ENCODE results near the gene OR1S1. TPM values are rescaled to one million over a fixed set of nuclear protein-coding genes. Genes with fewer than 3 reads are reported as not detected.

Gene OR1S1
- total and polyA plus RNA-seq, 8 donors = not detected

GRCh38 chr11:58222721-58223120 lies 10.2 kb downstream of the OR1S1 start:
- no peaks in the 10 kb centered on the region for H3K9me3 ChIP-seq
- no peak overlapping the region for H3K4me3 ChIP-seq
- no peak for DNase-seq
- ATAC-seq = no peak
- no peaks in the 10 kb centered on the region for H3K27me3 ChIP-seq
- TF ChIP-seq CTCF (IDR thresholded peaks at IDR 0.05) = no peak
- H3K4me1 ChIP-seq = no peaks in the 10 kb centered on the region
- no peak overlapping the region for H3K27ac ChIP-seq
- H3K36me3 ChIP-seq = no peaks in the 10 kb centered on the region
- intact Hi-C loops (cut with DNase I) = no loop called here

GRCh38 chr11:58227956-58228615 lies 15.6 kb downstream of the OR1S1 start:
- H3K27me3 ChIP-seq = no peaks in the 10 kb centered on the region
- no peak for TF ChIP-seq CTCF (IDR thresholded peaks at IDR 0.05)
- no peak for ATAC-seq

GRCh38 chr11:58243954-58244353 lies 31.4 kb downstream of the OR1S1 start:
- H3K9me3 ChIP-seq = peaks cover 0 to 27% of the 10 kb centered on the region in 2 donors
- no peak for ATAC-seq
- intact Hi-C loops (cut with DNase I) = no loop called here
- no peak for DNase-seq
- no peaks in the 10 kb centered on the region for H3K4me1 ChIP-seq
- H3K4me3 ChIP-seq = no peak overlapping the region
- no peak for TF ChIP-seq CTCF (IDR thresholded peaks at IDR 0.05)
- H3K27me3 ChIP-seq = no peaks in the 10 kb centered on the region
- no peak overlapping the region for H3K27ac ChIP-seq
- H3K36me3 ChIP-seq = no peaks in the 10 kb centered on the region

More at GRCh38 chr11:58227956-58228615, 15.6 kb downstream of the OR1S1 start:
- intact Hi-C loops (cut with DNase I) = no loop called here
- H3K4me3 ChIP-seq = no peak overlapping the region
- H3K36me3 ChIP-seq = no peaks in the 10 kb centered on the region
- H3K9me3 ChIP-seq = no peaks in the 10 kb centered on the region
- peak in 1 of 4 donors; percentile 65 for DNase-seq
- no peaks in the 10 kb centered on the region for H3K4me1 ChIP-seq
- no peak overlapping the region for H3K27ac ChIP-seq

GRCh38 chr11:58254936-58255335 lies 42.4 kb downstream of the OR1S1 start:
- H3K36me3 ChIP-seq = no peaks in the 10 kb centered on the region
- intact Hi-C loops (cut with DNase I) = no loop called here
- no peak overlapping the region for H3K4me3 ChIP-seq
- DNase-seq (no peak), ATAC-seq (no peak)
- H3K27me3 ChIP-seq = no peaks in the 10 kb centered on the region
- H3K4me1 ChIP-seq = no peaks in the 10 kb centered on the region
- H3K27ac ChIP-seq = no peak overlapping the region
- H3K9me3 ChIP-seq = peaks cover 0 to 21% of the 10 kb centered on the region in 2 donors
- TF ChIP-seq CTCF (IDR thresholded peaks at IDR 0.05) = no peak

- DNase-seq (no peak), ATAC-seq (no peak)
- H3K27ac ChIP-seq = no peak overlapping the region
- intact Hi-C loops (cut with DNase I) = no loop called here
- no peaks in the 10 kb centered on the region for H3K27me3 ChIP-seq
- no peaks in the 10 kb centered on the region for H3K36me3 ChIP-seq
- no peak overlapping the region for H3K4me3 ChIP-seq
- H3K4me1 ChIP-seq = no peaks in the 10 kb centered on the region
- peaks cover 0 to 18% of the 10 kb centered on the region in 2 donors for H3K9me3 ChIP-seq
- no peak for TF ChIP-seq CTCF (IDR thresholded peaks at IDR 0.05)
These were observed 47.5 kb downstream of the OR1S1 start for GRCh38 chr11:58259983-58260382.

Other genes with a start within 250 kb of the OR1S1 start
- not detected for gene OR9Q1, start 188.8 kb upstream of the OR1S1 start, total RNA-seq
- under 1 TPM in 1 of 6 donors, not detected in 5; 0.07 TPM for gene OR9Q1, start 188.8 kb upstream of the OR1S1 start, polyA plus RNA-seq (ENCODE audit: insufficient read length in 6 of 6)
- gene OR6Q1, start 181.8 kb upstream of the OR1S1 start, total RNA-seq = not detected
- gene OR6Q1, start 181.8 kb upstream of the OR1S1 start, polyA plus RNA-seq (ENCODE audit: insufficient read length in 6 of 6) = not detected
- gene OR9I1, start 87.2 kb upstream of the OR1S1 start, total RNA-seq = not detected
- not detected for gene OR9I1, start 87.2 kb upstream of the OR1S1 start, polyA plus RNA-seq (ENCODE audit: insufficient read length in 6 of 6)
- not detected for gene OR9Q2, start 23.6 kb upstream of the OR1S1 start, total RNA-seq
- not detected for gene OR9Q2, start 23.6 kb upstream of the OR1S1 start, polyA plus RNA-seq (ENCODE audit: insufficient read length in 6 of 6)
- gene OR1S2, start 8.6 kb upstream of the OR1S1 start, total RNA-seq = not detected
- gene OR1S2, start 8.6 kb upstream of the OR1S1 start, polyA plus RNA-seq (ENCODE audit: insufficient read length in 6 of 6) = not detected
- not detected for gene OR10Q1, start 16.2 kb downstream of the OR1S1 start, total RNA-seq
- gene OR10Q1, start 16.2 kb downstream of the OR1S1 start, polyA plus RNA-seq (ENCODE audit: insufficient read length in 6 of 6) = under 1 TPM in 4 of 6 donors, not detected in 2; 0.14 to 0.26 (median 0.18) TPM
- not detected for gene OR10W1, start 55.5 kb downstream of the OR1S1 start, total RNA-seq
- gene OR10W1, start 55.5 kb downstream of the OR1S1 start, polyA plus RNA-seq (ENCODE audit: insufficient read length in 6 of 6) = not detected
- not detected for gene OR5B17, start 146.3 kb downstream of the OR1S1 start, total RNA-seq
- not detected for gene OR5B17, start 146.3 kb downstream of the OR1S1 start, polyA plus RNA-seq (ENCODE audit: insufficient read length in 6 of 6)
- not detected for gene OR5B3, start 194.2 kb downstream of the OR1S1 start, total RNA-seq
- not detected for gene OR5B3, start 194.2 kb downstream of the OR1S1 start, polyA plus RNA-seq (ENCODE audit: insufficient read length in 6 of 6)
- not detected for gene OR5B2, start 215.4 kb downstream of the OR1S1 start, total RNA-seq
- gene OR5B2, start 215.4 kb downstream of the OR1S1 start, polyA plus RNA-seq (ENCODE audit: insufficient read length in 6 of 6) = under 1 TPM in 1 of 6 donors, not detected in 5; 0.09 TPM
- not detected for gene OR5B12, start 229.5 kb downstream of the OR1S1 start, total RNA-seq
- gene OR5B12, start 229.5 kb downstream of the OR1S1 start, polyA plus RNA-seq (ENCODE audit: insufficient read length in 6 of 6) = not detected

Data from left lung (tissue), 10 donors.